HCEC 1CT (cell line): ENCODE results near the gene CD207.
A peak's percentile ranks its signal among the peaks of the same experiment; 100 is the strongest.

Experiments used
- DNase-seq: peaks from one replicate; pipeline ENCODE4 v3.0.0-alpha.2; 2017

The CD207 gene

GRCh38 chr2:70793450-70793849, 42.2 kb downstream of the CD207 start:
- DNase-seq: no peak

GRCh38 chr2:70790136-70790828, 45.3 kb downstream of the CD207 start, which contains the start of gene FIGLA:
Gene FIGLA, minus strand, starts transcription at chr2:70790643. Its CDS starts 5 bp downstream, at chr2:70790638.
- DNase-seq: no peak

GRCh38 chr2:70789304-70790135, 46.1 kb downstream of the CD207 start:
- DNase-seq: peak; percentile 51

- DNase-seq: peak; percentile 23
Observed at GRCh38 chr2:70785137-70785911, 50.3 kb downstream of the CD207 start.

- DNase-seq: no peak
Observed at GRCh38 chr2:70784320-70784719, 51.3 kb downstream of the CD207 start.
